Subcutaneous adipose tissue (tissue), 4 donors: ENCODE results near the gene TNFAIP8L3. TPM values are rescaled to one million over a fixed set of nuclear protein-coding genes. Genes with fewer than 3 reads are reported as not detected.

Source experiments
- CTCF ChIP-seq: fragments of 450-650 bp; IDR thresholded peaks from one replicate; pipeline ENCODE4 v1.5.1; 2016; ENCODE audit warnings: low read depth, mild to moderate bottlenecking, control low read depth, antibody characterized with exemption, moderate library complexity
- total RNA-seq, 4 donors: library from RNA; depleted of rRNA; stranded (reverse); fragments of >200 nt; gene quantifications; one replicate each; pipeline ENCODE4 v1.1.0, GENCODE V29; 2016

TNFAIP8L3 gene
- total RNA-seq, 4 donors from 2014 or later: 1.7 to 8.0 (median 4.8) TPM

- no peak for TF ChIP-seq CTCF
Observed at GRCh38 chr15:51079226-51079625, 15.5 kb downstream of the TNFAIP8L3 start.

GRCh38 chr15:51077221-51078153, 17.2 kb downstream of the TNFAIP8L3 start:
- no peak for TF ChIP-seq CTCF

GRCh38 chr15:51076524-51077220, 18.0 kb downstream of the TNFAIP8L3 start:
- TF ChIP-seq CTCF: no peak

GRCh38 chr15:51075826-51076523, 18.7 kb downstream of the TNFAIP8L3 start:
- TF ChIP-seq CTCF: no peak

- TF ChIP-seq CTCF: no peak
Observed at GRCh38 chr15:51075364-51075763, 19.3 kb downstream of the TNFAIP8L3 start.

- TF ChIP-seq CTCF: no peak
Observed at GRCh38 chr15:51074926-51075325, 19.8 kb downstream of the TNFAIP8L3 start.

GRCh38 chr15:51071578-51071977, 23.1 kb downstream of the TNFAIP8L3 start:
- no peak for TF ChIP-seq CTCF
